ENCODE results near the gene MAP2K5.

The MAP2K5 gene

GRCh38 chr15:67587754-67588153 is 45.3 kb downstream of the MAP2K5 start (continued):
- TF ChIP-seq ZNF501 (tag by site-specific recombination; IDR thresholded peaks at IDR 0.05) (no peak), ZNF707 (tag by site-specific recombination; IDR thresholded peaks at IDR 0.05) (no peak)

DNA sequence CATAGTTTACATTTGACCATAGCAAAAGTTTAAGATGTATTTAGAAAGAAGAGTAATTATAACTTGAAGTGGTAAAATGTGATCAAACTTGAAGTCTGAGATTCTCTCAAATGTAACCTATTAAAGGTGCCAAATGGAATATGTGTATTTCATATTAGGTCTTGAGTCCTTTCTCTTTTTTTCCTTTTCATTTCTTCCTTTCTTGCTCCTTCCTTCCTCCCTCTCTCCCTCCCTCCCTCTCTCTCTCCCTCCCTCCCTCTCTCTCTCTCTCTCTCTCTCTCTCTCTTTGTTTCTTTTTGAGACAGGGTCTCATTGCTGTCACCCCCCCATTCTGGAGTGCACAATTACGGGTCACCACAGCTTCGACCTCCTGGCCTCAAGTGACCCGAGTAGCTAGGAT is 47.7 kb downstream of the MAP2K5 start:
- H3K4me3 ChIP-seq (ENCODE audit: low read depth, low read length): no peak overlapping the region
- CTCF ChIA-PET: interaction anchor here (1.4 kb wide), 1 partner anchor 10 kb away, joined by 3 read pairs; no protein-coding TSS in a partner anchor
- POLR2A ChIA-PET: no interaction called here
- peaks cover 9% of the 10 kb centered on the region for H3K4me1 ChIP-seq (ENCODE audit: control insufficient read depth, insufficient read depth, low read length)
- peaks cover 5 to 19% of the 10 kb centered on the region in 2 experiments; a peak in 2 of 3 replicates for H3K36me3 ChIP-seq (ENCODE audit: control insufficient read depth in 2 of 2, insufficient read depth in 1 of 2, low read length in 2 of 2)
- no peaks in the 10 kb centered on the region for H3K9me3 ChIP-seq (ENCODE audit: control insufficient read depth, insufficient read depth, low read depth, low read length)
- H3K27ac ChIP-seq (ENCODE audit: extremely low read depth, low read depth, low read length): no peak overlapping the region
- no peak for TF ChIP-seq KLF1 (tag by site-specific recombination; IDR thresholded peaks at IDR 0.05)
- TF ChIP-seq ZNF133 (tag by site-specific recombination; IDR thresholded peaks at IDR 0.05): no peak
- TF ChIP-seq ZNF596 (tag by site-specific recombination; IDR thresholded peaks at IDR 0.05): peak; percentile 99
- TF ChIP-seq ZBTB11 (tag by site-specific recombination; conservative IDR thresholded peaks at IDR 0.05; ENCODE audit: low read depth): no peak
- TF ChIP-seq ZNF366 (tag by site-specific recombination; conservative IDR thresholded peaks at IDR 0.05): peak; percentile 60; the same call in 1 of the 2 replicates
- TF ChIP-seq PRDM1 (tag by site-specific recombination; IDR thresholded peaks at IDR 0.05): peak; percentile 28; the same call in 1 of the 2 replicates

- H3K36me3 ChIP-seq (ENCODE audit: control insufficient read depth in 2 of 2, insufficient read depth in 1 of 2, low read length in 2 of 2): peaks cover 11 to 13% of the 10 kb centered on the region in 2 experiments; a peak in 2 of 3 replicates
- TF ChIP-seq, protein P1, sequence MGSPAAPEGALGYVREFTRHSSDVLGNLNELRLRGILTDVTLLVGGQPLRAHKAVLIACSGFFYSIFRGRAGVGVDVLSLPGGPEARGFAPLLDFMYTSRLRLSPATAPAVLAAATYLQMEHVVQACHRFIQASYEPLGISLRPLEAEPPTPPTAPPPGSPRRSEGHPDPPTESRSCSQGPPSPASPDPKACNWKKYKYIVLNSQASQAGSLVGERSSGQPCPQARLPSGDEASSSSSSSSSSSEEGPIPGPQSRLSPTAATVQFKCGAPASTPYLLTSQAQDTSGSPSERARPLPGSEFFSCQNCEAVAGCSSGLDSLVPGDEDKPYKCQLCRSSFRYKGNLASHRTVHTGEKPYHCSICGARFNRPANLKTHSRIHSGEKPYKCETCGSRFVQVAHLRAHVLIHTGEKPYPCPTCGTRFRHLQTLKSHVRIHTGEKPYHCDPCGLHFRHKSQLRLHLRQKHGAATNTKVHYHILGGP (tag by site-specific recombination; IDR thresholded peaks at IDR 0.05): no peak
- TF ChIP-seq ZBTB20 (tag by site-specific recombination; IDR thresholded peaks at IDR 0.05) (peak; percentile 40; the same call in 1 of the 2 replicates), ZNF16 (tag by site-specific recombination; IDR thresholded peaks at IDR 0.05; ENCODE audit: low read depth) (no peak), ZNF19 (tag by site-specific recombination; IDR thresholded peaks at IDR 0.05; ENCODE audit: low read depth) (no peak), ZNF37A (tag by site-specific recombination; IDR thresholded peaks at IDR 0.05) (no peak), ZNF768 (tag by site-specific recombination; IDR thresholded peaks at IDR 0.05) (peak; percentile 82; the same call in 1 of the 2 replicates), ZNF48 (tag by site-specific recombination; IDR thresholded peaks at IDR 0.05) (no peak), YY2 (tag by site-specific recombination; IDR thresholded peaks at IDR 0.05) (no peak), PRDM6 (tag by site-specific recombination; IDR thresholded peaks at IDR 0.05) (peak; percentile 5; the same call in 1 of the 2 replicates), SALL2 (tag by site-specific recombination; IDR thresholded peaks at IDR 0.05; ENCODE audit: borderline replicate concordance) (no peak), ZNF777 (tag by site-specific recombination; IDR thresholded peaks at IDR 0.05; ENCODE audit: borderline replicate concordance) (no peak), OSR2 (tag by site-specific recombination; IDR thresholded peaks at IDR 0.05) (peak; percentile 17; the same call in 1 of the 2 replicates)
- TF ChIP-seq, protein P2, sequence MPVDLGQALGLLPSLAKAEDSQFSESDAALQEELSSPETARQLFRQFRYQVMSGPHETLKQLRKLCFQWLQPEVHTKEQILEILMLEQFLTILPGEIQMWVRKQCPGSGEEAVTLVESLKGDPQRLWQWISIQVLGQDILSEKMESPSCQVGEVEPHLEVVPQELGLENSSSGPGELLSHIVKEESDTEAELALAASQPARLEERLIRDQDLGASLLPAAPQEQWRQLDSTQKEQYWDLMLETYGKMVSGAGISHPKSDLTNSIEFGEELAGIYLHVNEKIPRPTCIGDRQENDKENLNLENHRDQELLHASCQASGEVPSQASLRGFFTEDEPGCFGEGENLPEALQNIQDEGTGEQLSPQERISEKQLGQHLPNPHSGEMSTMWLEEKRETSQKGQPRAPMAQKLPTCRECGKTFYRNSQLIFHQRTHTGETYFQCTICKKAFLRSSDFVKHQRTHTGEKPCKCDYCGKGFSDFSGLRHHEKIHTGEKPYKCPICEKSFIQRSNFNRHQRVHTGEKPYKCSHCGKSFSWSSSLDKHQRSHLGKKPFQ (tag by site-specific recombination; IDR thresholded peaks at IDR 0.05): no peak
- no peak overlapping the region for H3K4me3 ChIP-seq (ENCODE audit: low read depth, low read length)
- no peak overlapping the region for H3K27ac ChIP-seq (ENCODE audit: extremely low read depth, low read depth, low read length)
- peaks cover 11% of the 10 kb centered on the region for H3K4me1 ChIP-seq (ENCODE audit: control insufficient read depth, insufficient read depth, low read length)
- H3K9me3 ChIP-seq (ENCODE audit: control insufficient read depth, insufficient read depth, low read depth, low read length): no peaks in the 10 kb centered on the region
- ChIA-PET CTCF (interaction anchor here (1.1 kb wide), 2 partner anchors 91 to 159 kb away, joined by 3 to 4 read pairs; no protein-coding TSS in a partner anchor), POLR2A (no interaction called here)
Measured at GRCh38 chr15:67592245-67592644, 49.7 kb downstream of the MAP2K5 start.
